GM19025 (cell line): ENCODE data around the gene CDCP2.
"Not testable (repeated sequence)": the region's sequence is repeated elsewhere in the genome, so short reads cannot be mapped to it uniquely, and the experiment has no call there.

Experiments
- ATAC-seq: cut with Tn5 transposase; IDR thresholded peaks from one replicate; pipeline ENCODE4 v1.9.1; 2021; ENCODE audit warnings: mild to moderate bottlenecking, low read depth, moderate library complexity; ENCODE audit not compliant: unreplicated experiment

The CDCP2 gene

DNA sequence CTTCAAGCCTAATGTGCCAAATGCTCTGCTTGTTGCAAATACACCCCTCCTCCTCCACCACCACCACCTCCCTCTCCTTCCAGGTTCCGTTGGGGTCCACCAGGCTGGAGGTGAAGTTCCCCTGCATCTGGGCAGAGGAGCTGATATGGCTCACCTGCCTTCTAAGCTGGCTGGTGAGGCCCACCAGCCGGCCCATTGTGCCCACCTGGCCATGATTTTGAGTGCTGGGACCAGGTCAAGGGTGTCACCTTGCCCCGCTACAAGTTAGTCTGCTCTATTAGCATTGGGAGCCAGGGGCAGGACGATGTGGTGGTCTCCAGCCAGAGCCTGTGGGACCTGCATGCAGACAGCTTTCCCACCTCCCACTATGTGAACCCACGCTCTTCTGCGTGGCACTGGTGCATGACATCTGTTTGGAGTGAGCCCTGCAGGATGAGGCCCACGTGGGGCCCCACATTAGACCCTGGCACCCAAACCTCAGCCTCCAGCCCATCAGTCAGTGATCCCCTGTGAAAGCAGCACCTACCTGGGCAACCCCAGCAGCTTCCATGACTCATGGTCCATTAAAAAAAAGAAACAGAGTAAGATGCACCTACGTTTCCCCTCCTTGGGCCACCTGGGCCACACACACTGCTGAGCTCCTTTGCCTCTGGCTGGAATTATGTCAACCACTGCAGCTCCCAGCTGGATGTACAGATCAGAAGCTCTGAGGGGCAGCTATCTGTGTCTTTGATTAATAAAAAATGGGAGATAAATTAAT, 15.6 kb upstream of the CDCP2 start:
- no peak for ATAC-seq

DNA sequence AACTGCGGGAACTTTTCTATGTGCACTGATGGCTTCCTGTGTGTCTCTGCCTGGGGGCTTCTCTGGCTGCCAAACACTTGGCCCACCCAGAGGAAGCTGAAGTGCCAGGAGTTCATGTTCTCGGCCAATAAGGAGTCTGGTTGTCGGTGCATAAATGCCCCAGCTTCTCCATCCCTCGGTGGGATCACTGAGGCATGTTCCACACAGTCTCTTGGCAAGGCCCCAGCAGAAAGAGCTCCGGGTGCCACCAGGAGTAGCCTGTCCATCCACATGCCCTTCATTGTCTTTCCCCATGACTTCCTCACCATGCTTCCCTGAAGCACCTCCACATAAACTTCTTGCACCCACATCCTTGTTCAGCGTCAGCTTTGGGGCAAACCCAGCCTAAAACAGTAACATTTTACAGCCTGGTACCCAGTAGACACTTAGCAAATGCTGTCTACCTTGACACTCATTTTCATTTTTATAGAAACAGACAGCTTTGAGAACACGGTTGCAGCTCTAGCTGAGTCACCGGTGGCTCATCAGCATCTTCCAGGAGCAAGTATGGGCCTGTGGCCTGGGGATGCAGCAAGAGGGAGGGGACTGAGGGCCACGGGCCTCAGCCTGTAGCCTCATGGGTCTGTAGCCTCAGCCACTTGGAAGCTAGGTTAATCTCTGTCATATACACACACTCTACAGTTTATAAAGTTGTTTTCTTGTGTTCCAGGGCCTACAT, 14.8 kb upstream of the CDCP2 start:
- ATAC-seq: no peak

DNA sequence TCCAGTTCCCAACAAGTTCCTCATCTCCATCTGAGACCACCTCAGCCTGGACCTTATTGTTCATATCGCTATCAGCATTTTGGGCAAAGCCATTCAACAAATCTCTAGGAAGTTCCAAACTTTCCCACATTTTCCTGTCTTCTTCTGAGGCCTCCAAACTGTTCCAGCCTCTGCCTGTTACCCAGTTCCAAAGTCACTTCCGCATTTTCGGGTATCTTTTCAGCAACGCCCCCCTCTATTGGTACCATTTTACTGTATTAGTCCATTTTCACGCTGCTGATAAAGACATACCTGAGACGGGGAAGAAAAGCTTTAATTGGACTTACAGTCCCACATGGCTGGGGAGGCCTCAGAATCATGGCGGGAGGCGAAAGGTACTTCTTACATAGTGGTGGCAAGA, 13.6 kb upstream of the CDCP2 start:
- ATAC-seq: not testable (repeated sequence)

DNA sequence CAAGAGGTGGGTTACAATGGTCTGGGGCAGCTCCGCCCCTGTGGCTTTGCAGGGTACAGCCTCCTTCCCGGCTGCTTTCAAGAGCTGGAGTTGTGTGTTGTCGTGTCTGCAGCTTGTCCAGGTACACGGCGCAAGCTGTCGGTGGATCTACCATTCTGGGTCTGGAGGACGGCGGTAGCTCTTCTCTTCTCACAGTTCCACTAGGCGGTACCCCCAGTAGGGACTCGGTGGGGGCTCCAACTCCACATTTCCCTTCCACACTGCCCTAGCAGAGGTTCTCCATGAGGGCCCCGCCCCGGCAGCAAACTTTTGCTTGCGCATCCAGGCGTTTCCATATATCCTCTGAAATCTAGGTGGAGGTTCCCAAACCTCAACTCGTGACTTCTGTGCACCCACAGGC, 12.3 kb upstream of the CDCP2 start:
- ATAC-seq: no peak

DNA sequence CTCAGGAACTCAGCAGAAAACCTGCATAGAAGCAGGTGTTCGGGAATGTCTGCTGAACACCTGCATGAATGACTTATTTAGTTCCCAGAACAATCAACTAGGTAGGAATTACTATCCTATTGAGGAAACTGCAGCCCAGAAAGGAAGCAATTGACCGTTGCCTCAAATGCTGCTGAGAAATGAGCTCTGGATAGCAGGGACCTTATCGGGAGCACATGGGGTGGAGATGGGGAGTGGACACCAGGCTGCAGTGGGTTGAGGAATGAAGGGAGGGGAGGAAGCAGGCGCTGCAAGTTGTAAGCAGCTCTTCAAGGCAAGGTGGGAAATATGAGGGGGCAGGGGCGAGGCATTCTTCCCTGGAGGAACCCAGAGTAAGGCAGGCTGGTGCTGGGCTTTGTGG, 10.8 kb upstream of the CDCP2 start:
- no peak for ATAC-seq

DNA sequence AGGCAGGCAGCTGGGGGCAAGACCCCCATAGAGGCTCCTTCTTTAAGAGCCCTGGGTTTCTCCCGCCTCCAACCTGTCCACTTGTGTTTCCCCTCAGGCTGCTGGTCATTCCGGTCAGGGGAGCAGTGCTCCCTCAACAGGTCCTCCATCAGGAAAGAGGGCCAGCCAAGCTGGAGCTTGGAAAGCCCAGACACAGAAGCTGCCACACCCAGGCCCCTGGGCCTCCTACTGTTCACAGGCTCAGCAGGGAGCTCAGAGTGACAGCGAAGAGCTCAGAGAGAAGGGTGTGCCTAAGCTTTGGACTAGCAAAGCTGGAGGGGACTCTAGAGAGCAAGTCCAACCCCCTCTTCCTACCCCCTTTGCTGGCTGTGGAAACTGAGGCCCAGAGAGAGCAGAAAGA, 10.3 kb upstream of the CDCP2 start:
- ATAC-seq: no peak

DNA sequence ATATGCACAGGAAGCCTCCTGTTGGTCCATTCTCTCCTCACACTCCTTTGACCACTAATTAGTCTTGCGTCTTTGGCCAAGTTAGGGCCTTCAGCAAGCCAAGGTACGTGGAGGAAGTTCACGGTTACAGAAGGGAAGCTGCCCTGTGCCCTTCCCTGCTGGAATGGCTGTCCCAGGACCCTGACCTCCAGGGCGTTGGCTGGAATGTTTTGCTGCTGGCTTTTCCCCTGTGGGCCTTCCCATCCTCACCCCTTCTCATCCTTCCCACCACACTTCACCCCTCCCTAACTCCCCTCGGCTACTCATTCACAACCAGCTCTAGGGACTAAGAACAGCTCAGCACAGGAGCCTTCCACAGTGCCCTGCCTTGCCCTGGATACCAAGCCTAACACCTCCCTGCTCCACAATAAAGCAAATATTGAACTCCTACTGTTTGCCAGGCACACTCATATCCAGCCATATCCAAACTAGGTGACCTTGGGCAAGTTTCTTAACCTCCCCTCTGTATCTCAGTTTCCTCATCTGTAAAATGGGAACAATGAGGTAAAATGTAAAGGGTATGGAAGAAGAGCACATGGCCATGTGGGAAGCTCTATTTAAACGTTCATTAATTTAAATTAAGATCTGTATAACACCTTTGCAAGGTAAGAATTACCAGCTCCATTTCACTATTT, 8.8 kb upstream of the CDCP2 start:
- ATAC-seq: no peak

DNA sequence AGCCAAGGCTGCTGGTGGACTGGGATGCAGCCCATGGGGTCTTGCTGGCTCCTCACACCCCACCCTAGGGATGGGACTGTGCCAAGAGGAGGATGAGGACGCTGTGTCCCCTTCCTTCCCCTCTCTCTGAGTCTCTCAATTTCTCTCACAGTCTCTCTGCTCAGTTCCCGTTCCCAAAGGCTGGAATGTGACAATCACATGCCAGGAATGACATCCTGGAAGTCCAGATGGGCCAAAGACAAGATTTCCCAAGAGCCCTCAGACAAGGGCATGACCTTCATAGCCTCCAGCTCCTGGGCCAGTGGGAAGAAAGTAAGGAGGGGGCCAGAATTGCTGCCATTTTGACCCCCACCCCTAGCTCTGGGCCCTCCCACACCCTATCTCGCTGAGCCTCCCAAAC, 7.6 kb upstream of the CDCP2 start:
- ATAC-seq: no peak

DNA sequence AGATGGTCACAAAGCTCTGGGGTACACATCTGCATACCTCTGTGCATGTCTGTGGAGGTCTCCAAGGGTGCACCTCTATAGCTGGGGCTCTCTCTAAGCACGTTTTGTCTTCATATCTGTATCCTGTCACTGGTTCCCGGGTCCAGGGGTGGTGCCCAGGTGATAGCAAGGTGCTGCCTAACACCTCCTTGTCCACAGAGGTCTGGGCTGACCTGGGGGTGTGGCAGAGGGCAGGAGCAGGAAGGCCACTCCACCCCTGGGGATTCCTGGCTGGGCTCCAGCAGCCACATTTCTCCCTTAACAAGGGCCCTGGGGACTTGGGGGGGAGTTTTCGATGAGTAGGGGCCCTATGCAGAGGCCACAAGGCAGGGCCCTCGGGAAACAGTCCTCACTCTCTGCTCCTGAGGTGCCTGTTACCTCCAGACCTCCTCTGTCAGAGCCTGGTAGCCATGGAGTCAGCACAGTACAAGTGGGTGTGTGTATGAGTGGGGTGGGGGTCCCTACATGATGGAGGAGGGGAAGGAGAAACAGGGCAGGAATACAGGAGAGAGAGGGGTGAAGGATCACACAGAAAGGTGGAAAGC, 7.0 kb upstream of the CDCP2 start:
- ATAC-seq: no peak

DNA sequence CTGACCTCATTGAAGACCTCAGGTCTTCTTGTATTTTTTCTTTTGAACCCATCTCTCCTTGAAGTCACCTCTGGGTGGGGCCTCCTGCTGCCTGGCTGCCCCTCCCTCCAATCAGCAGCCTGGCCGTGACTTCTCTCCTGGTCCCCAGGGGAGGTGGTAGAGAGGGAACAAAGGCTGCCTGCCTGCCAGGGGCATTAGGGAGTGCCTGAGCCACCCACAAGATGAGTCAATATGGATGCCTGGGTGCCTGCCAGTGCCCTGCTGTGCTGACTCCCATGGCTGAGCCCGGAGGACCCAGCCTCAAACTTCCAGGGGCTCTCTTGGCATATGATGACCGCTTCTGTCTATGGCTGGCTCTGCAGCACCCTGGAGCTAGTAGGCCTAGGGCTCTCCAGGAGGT, 5.3 kb upstream of the CDCP2 start:
- no peak for ATAC-seq

DNA sequence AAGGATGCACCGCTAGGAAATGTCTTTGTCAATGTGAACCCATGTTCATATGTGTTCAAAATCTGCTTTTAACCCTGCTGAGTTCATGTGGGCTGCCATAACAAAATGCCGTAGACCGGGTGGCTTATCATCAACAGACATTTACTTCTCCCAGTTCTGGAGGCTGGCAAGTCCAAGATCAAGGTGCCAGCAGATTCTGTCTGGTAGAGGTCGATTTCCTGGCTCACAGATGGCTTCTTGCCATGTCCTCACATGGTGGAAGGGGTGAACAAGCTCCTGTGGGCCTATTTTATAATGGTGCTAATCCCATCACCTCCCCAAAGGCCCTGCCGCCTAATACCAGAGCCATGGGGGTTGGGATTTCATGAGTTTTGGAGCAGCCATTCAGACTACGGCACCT, 4.6 kb upstream of the CDCP2 start:
- no peak for ATAC-seq

DNA sequence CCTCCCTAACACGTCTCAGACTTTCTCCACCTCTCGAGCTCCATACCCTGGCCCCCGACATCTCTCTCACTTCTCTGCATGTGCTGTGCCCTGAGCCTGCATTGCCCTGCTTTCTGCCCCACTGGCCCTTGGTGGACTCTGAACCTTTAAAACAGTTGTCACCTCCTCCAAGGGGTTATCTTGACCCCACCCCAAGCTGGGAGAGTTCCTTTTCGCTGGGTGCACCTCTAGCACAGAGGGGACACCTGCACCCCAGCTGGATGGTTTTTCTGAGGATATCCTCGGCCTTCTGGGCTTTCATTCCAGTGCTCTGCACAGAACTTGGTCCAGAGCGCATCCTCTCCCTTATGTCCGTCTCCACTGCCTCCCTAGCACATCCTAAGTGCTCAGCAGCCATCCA, 4.2 kb upstream of the CDCP2 start:
- no peak for ATAC-seq

DNA sequence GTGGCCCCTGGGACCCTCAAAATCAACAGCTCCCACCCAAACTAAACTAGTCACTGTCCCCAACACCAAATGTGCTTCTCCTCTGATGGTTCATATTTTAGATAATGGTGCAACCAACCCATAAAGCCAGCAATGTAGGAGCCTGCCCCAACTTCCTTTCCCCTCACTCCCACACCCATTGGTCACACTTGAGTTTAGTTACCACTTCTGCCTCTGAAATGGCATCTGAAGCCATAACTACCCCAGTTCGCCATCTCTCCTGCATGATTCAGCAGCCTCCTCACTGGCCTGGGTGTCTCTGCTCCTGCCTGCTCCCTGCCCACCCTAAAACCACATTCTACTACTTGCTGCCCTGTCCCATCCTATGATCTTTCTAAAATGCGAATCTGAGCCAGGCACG, 3.4 kb upstream of the CDCP2 start:
- ATAC-seq: no peak

DNA sequence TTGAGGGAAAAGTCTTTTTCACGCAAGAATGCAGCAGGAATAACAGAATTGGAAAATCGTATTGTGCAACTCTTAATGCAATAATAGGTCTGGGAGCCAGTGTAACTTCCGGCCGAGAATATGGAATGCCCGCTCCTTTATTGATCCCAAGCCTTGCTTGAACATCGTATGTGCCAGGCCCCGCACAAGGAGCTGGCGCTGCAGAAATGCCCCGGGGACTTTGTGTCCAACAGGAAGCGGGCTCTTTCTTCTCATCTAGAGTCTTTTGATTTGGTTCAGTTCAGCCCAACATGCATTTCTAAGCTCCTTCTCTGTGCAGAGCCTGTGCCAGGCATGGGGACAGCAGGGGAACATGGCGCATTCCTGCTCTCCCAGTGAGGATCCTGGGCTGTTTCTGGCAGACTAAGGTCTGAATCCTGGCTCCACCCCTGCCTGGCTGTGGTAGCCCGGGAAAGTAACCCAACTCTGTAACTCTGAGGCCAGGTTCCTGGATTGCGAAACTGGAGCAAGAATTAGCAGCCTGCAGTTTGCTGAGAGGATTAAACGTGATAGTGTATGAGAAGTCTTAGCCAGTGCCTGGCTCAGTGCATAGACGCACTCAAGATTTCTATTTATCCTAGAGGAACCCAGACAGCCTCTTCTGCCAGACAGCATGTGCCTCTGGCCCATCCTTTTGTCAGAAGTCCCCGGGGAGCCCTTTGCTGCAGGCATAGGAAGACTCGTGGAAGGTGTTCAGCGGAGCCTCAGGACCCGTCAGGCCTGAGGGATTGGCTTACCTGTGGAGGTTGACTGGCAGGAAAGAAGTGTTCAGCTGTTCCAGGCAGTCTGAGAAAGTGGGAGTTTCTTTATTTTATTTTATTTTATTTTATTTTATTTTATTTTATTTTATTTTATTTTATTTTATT, 987 bp upstream of the CDCP2 start:
- no peak for ATAC-seq

DNA sequence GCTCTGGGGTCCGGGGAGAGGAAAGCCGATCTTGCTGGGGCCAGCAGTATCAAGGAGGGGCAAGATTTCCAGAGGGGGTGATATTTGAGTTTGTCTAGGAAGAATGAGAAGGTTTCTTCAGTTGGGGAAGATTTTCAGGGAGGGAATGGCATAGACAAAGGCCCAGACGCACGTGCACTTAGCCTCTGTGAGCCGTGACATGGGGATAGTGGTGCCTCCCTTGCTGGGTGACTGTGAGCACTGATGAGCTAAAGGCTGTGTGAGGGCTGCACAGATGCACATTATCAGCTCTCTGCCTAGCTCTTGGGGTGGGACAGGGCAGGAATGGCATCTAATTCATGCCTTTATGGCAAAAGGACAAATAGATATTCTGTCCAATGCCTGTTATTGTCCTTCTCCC, 1.8 kb downstream of the CDCP2 start:
- no peak for ATAC-seq

DNA sequence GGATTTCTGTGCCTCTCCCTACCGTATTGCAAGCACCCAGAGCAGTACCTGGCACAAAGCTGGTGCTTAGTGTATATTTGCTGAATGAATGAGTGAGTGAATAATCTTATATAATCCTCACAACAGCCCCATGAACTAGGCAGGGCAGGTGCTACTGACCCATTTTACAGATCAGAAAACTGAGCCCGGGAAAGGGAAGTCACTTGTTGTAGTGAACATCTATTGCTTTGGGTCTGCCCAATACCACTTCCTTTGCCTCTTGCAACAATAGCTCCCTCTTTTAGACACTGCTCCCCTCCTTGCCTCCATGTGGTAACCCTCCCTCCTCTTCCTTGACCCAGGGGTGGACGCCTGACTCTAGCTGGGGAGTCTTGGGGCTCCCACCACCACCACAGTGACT, 3.1 kb downstream of the CDCP2 start:
- ATAC-seq: no peak

DNA sequence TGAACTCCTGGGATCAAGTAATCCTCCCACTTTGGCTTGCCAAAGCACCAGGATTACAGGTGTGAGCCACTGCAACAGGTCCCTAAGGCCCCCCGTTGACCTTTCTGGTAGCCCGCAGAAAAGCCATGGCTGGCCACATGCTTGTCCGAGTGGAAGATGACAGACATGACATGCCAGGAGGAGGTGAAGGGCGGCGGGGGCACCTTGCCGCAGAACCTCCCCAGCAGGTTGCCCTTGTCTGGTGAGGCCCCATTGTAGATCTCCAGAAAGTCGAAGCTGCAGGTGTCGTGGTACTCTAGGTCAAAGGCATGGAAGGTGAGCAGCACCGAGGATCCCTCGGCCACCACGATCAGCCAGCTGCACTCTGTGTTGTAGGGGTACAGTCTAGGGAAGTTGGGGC, 8.4 kb downstream of the CDCP2 start:
- no peak for ATAC-seq

DNA sequence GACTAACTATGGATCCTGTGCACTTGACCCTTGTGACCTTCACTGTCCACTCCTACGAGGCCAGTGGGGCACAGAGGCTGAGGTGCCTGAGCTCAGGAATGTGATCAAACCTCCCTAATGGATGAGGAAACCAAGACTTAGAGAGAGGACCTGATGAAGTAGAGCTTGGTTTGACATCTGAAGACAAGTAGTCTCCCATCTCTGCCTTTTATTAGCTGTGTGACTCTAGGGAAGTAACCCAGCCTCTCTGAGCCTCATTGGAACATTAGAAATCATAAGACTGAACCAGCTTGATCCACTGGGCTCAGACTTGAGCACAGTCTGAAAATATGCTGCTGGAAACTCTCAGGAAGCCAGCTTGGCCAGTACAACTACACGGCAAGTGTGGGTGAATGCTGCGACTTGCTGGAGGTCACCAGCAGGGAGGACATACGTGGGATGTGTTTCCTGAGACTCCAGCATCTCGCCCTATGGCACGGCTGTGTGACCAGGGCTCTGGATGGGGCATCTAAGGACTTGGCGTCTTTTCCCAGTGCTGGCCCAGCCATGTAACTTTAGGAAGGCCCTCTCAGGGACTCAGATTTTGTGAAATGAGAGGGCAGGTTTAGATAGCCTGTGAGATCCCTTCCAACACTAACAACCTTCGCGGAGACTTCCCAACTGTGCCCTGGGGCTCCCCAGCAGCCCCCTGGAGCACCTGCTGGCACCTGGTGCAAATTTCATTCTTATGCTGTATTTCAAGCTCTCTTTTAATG, 10.5 kb downstream of the CDCP2 start:
- ATAC-seq: no peak

DNA sequence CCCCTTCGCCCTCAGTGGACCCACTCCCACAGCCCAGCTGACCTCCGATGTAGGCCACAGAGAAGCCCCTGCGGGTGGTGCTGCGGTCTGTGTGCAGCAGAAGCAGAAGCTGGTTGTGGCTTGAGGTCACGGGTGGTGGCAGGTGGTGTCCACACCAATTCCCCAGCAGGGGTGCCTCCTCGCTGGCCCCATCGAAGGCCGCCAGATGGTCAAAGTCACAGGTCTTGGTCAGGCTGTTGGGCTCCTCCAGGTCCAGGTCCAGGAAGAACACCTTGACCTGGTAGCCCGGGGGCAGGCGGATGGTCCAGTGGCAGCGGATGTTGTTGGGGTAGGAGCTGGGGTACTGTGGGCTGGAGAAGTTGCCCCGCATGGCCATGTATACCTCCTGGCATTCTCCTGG, 13.1 kb downstream of the CDCP2 start:
- no peak for ATAC-seq

DNA sequence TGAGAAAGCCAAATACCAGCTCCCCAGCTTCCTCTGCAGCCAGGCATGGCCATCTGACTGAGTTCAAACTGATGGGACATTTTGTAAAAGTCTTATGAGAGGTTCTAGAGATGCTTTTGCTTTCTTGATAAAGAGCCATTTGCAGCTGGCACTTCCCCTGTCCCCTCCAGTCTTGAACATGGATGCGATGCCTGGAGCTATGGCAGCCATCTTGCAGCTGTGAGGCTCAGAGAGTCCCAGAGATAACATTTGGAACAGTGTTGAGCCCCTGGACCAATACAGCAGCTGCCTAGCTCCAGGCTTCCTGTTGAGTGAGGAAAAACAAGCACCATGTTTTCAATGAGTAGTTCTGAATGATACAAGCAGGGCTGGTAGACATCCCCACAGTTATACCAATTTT, 13.8 kb downstream of the CDCP2 start:
- no peak for ATAC-seq
